ENCODE measurements around the gene CPA4.

GRCh38 chr7:130371046-130371445, 78.1 kb downstream of the CPA4 start:
- TF ChIP-seq CTCF (IDR thresholded peaks at IDR 0.05) (no peak), POLR2A (IDR thresholded peaks at IDR 0.05) (no peak)
